Ovary (tissue), 3 donors: Measurements from ENCODE around the gene NLK.

Source experiments
- EP300 ChIP-seq: sonication (generic); formaldehyde crosslinking; IDR thresholded peaks from one replicate; pipeline ENCODE4 v1.6.1; 2017; ENCODE audit warnings: antibody characterized with exemption
- POLR2A ChIP-seq: fragments of 450-650 bp; IDR thresholded peaks from one replicate; pipeline ENCODE4 v1.6.1; 2017; ENCODE audit warnings: antibody characterized with exemption, mild to moderate bottlenecking, moderate library complexity
- TF ChIP-seq, protein P1 (sequence below), 3 donors: fragments of 450-650 bp in 2 of 3; fragments of 200-600 bp in 1 of 3; IDR thresholded peaks; one replicate each; pipeline versions ENCODE4 v1.5.1 to v1.8.0; 2016 to 2022; ENCODE audit warnings: antibody characterized with exemption in 3 of 3, mild to moderate bottlenecking in 1 of 3
- donor health status: DM: no; HTN: no; CAD: no.

DNA sequence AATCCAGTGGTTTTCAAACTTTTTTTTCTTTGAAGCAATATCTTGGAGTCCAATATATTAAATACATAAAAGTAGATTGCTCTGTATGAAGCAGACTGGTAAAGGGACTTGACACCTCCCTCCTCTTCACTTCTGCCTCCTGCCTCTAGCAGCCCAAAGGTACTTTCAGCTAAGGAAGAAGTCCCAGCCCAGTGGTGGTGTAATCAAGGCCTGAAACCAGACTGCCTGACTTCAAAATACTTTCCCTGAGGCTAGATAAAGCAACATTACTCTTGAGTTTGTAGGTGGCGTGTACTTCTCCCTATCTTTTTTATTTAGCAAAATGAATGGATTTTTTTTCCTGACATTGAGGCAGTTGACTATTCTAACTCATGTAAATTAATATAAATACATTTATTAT is 154.2 kb downstream of the NLK start:
- TF ChIP-seq, protein P1, sequence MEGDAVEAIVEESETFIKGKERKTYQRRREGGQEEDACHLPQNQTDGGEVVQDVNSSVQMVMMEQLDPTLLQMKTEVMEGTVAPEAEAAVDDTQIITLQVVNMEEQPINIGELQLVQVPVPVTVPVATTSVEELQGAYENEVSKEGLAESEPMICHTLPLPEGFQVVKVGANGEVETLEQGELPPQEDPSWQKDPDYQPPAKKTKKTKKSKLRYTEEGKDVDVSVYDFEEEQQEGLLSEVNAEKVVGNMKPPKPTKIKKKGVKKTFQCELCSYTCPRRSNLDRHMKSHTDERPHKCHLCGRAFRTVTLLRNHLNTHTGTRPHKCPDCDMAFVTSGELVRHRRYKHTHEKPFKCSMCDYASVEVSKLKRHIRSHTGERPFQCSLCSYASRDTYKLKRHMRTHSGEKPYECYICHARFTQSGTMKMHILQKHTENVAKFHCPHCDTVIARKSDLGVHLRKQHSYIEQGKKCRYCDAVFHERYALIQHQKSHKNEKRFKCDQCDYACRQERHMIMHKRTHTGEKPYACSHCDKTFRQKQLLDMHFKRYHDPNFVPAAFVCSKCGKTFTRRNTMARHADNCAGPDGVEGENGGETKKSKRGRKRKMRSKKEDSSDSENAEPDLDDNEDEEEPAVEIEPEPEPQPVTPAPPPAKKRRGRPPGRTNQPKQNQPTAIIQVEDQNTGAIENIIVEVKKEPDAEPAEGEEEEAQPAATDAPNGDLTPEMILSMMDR (IDR thresholded peaks at IDR 0.05): no peak
- TF ChIP-seq POLR2A (no peak), EP300 (no peak)
